H1 (cell line): ENCODE measurements around the gene PPP2R2C. TPM values are rescaled to one million over a fixed set of nuclear protein-coding genes. Genes with fewer than 3 reads are reported as not detected.

ENCODE experiments used
- CTCF ChIA-PET: fragments of 300-600 bp; sonication (Branson Sonifier 250); formaldehyde crosslinking; loops from one replicate; lab custom pipeline; 2021; ENCODE audit not compliant: partially characterized antibody; lab: Charles Lee
- POLR2A ChIA-PET: fragments of 300-600 bp; sonication (Branson Sonifier 250); formaldehyde crosslinking; loops from one replicate; lab custom pipeline; 2021; ENCODE audit warnings: inconsistent platforms; ENCODE audit not compliant: partially characterized antibody; lab: Charles Lee
- DNase-seq, 2 experiments: peaks; one replicate each; pipeline versions ENCODE4 v3.0.0 to v3.0.0-alpha.2; 2010 to 2022; ENCODE audit warnings: low spot score in 2 of 2, low read depth in 1 of 2, mixed read lengths in 1 of 2
- FAIRE-seq: peaks from 2 replicates; lab custom pipeline; 2011; peaks lifted over from hg19 to GRCh38; lab: Jason Lieb, UNC
- H2AFZ ChIP-seq: 2 replicates; pipeline ENCODE4 v1.8.1; 2012; ENCODE audit warnings: low read length, inconsistent platforms
- H2AK5ac ChIP-seq: 2 replicates; pipeline ENCODE4 v1.6.1; 2013; ENCODE audit warnings: low read depth, low read length
- H2BK120ac ChIP-seq: replicated peaks from 2 replicates; pipeline ENCODE3; 2013; ENCODE audit warnings: low read depth, low read length, inconsistent platforms
- H2BK12ac ChIP-seq: 2 replicates; pipeline ENCODE4 v1.6.1; 2013; ENCODE audit warnings: low read depth, low read length
- H2BK15ac ChIP-seq: 2 replicates; pipeline ENCODE4 v1.6.1; 2013; ENCODE audit warnings: low read length
- H2BK20ac ChIP-seq: 2 replicates; pipeline ENCODE4 v1.6.1; 2013; ENCODE audit warnings: low read length
- H2BK5ac ChIP-seq: 2 replicates; pipeline ENCODE4 v1.6.1; 2013; ENCODE audit warnings: low read depth, low read length
- H3K14ac ChIP-seq: 2 replicates; pipeline ENCODE4 v1.6.1; 2013; ENCODE audit warnings: inconsistent platforms; ENCODE audit not compliant: insufficient read length
- H3K18ac ChIP-seq: 2 replicates; pipeline ENCODE4 v1.6.1; 2013; ENCODE audit warnings: low read length; ENCODE audit errors: extremely low read depth
- H3K23ac ChIP-seq: 2 replicates; pipeline ENCODE4 v1.6.1; 2013; ENCODE audit warnings: inconsistent platforms; ENCODE audit not compliant: insufficient read length
- H3K23me2 ChIP-seq: 2 replicates; pipeline ENCODE4 v1.6.1; 2013; ENCODE audit warnings: low read depth, low read length
- H3K27ac ChIP-seq: 2 replicates; pipeline ENCODE4 v1.6.1; 2011; ENCODE audit warnings: low read depth, low read length, inconsistent platforms
- H3K27me3 ChIP-seq, 4 experiments: replicated peaks in 1 of 4; 1 replicate in 1 of 4; 2 replicates in 3 of 4; pipeline versions ENCODE4 v1.6.1 to v1.8.1; 2011 to 2013; ENCODE audit warnings: low read length in 3 of 4, mild to moderate bottlenecking in 3 of 4, inconsistent platforms in 2 of 4, mixed read lengths in 2 of 4, moderate library complexity in 1 of 4; ENCODE audit not compliant: control insufficient read depth in 3 of 4, insufficient read depth in 3 of 4; ENCODE audit errors: extremely low read depth in 1 of 4
- H3K36me3 ChIP-seq, 4 experiments: 2 replicates each; pipeline versions ENCODE4 v1.6.1 to v1.8.1; 2011 to 2013; ENCODE audit warnings: mild to moderate bottlenecking in 4 of 4, low read length in 3 of 4, moderate library complexity in 2 of 4, control low read depth in 1 of 4, inconsistent platforms in 1 of 4; ENCODE audit not compliant: insufficient read depth in 4 of 4, control insufficient read depth in 2 of 4
- H3K4ac ChIP-seq: replicated peaks from 2 replicates; pipeline ENCODE3; 2013; ENCODE audit warnings: low read length, low read depth, mixed read lengths, inconsistent platforms; ENCODE audit not compliant: insufficient read length
- H3K4me1 ChIP-seq, 4 experiments: replicated peaks in 1 of 4; 1 replicate in 1 of 4; 2 replicates in 3 of 4; pipeline versions ENCODE4 v1.6.1 to v1.8.1; 2011 to 2013; ENCODE audit warnings: low read length in 3 of 4, inconsistent platforms in 2 of 4, mixed read lengths in 1 of 4; ENCODE audit not compliant: insufficient read depth in 4 of 4, control insufficient read depth in 3 of 4
- H3K4me2 ChIP-seq, 2 experiments: 2 replicates each; pipeline versions ENCODE4 v1.6.1 to v1.8.1; 2011 to 2013; ENCODE audit warnings: low read depth in 2 of 2, low read length in 2 of 2, control low read depth in 1 of 2, inconsistent platforms in 1 of 2, mild to moderate bottlenecking in 1 of 2; ENCODE audit not compliant: insufficient read depth in 1 of 2
- H3K4me3 ChIP-seq, 4 experiments: fragments of 200-600, 300-600 bp in 1 of 4; sonication (generic), shearing (Covaris generic), sonication (Bioruptor Twin) in 1 of 4; 2 replicates each; pipeline versions ENCODE4 v1.5.1 to v1.8.1; 2011 to 2016; ENCODE audit warnings: low read length in 4 of 4, low read depth in 3 of 4, control low read depth in 2 of 4, inconsistent platforms in 2 of 4, mild to moderate bottlenecking in 2 of 4, mixed read lengths in 1 of 4, moderate library complexity in 1 of 4; ENCODE audit not compliant: insufficient read depth in 2 of 4; ENCODE audit errors: extremely low read depth in 1 of 4
- H3K56ac ChIP-seq: replicated peaks from 2 replicates; pipeline ENCODE3; 2013; ENCODE audit warnings: low read depth, mild to moderate bottlenecking, mixed read lengths, low read length, inconsistent platforms; ENCODE audit not compliant: insufficient read length
- H3K79me1 ChIP-seq: 2 replicates; pipeline ENCODE4 v1.6.1; 2013; ENCODE audit warnings: low read depth, low read length, control low read depth
- H3K79me2 ChIP-seq, 2 experiments: 2 replicates each; pipeline versions ENCODE4 v1.6.1 to v1.8.1; 2012 to 2013; ENCODE audit warnings: low read length in 2 of 2, mild to moderate bottlenecking in 2 of 2, inconsistent platforms in 1 of 2; ENCODE audit not compliant: insufficient read depth in 2 of 2, control insufficient read depth in 1 of 2
- H3K9ac ChIP-seq, 4 experiments: replicated peaks in 1 of 4; 1 replicate in 1 of 4; 2 replicates in 3 of 4; pipeline versions ENCODE4 v1.6.1 to v1.8.1; 2011 to 2013; ENCODE audit warnings: low read depth in 3 of 4, low read length in 3 of 4, control low read depth in 2 of 4, mild to moderate bottlenecking in 2 of 4, moderate library complexity in 2 of 4, inconsistent platforms in 1 of 4; ENCODE audit errors: extremely low read depth in 1 of 4
- H3K9me3 ChIP-seq, 2 experiments: 2 replicates each; pipeline versions ENCODE4 v1.6.1 to v1.8.1; 2012 to 2013; ENCODE audit warnings: mild to moderate bottlenecking in 2 of 2, moderate library complexity in 2 of 2, control low read depth in 1 of 2, inconsistent platforms in 1 of 2, low read depth in 1 of 2, low read length in 1 of 2, mixed read lengths in 1 of 2; ENCODE audit not compliant: insufficient read depth in 2 of 2
- H4K20me1 ChIP-seq, 2 experiments: replicated peaks in 1 of 2; 2 replicates each; pipeline versions ENCODE3 to v1.8.1; 2011 to 2013; ENCODE audit warnings: inconsistent platforms in 2 of 2, low read length in 2 of 2, mild to moderate bottlenecking in 1 of 2; ENCODE audit not compliant: insufficient read depth in 2 of 2, control insufficient read depth in 1 of 2
- H4K5ac ChIP-seq: 2 replicates; pipeline ENCODE4 v1.6.1; 2013; ENCODE audit warnings: low read length, low read depth, mixed read lengths, inconsistent platforms; ENCODE audit not compliant: insufficient read length
- H4K8ac ChIP-seq: 2 replicates; pipeline ENCODE4 v1.8.0; 2013; ENCODE audit warnings: mild to moderate bottlenecking, moderate library complexity, low read length, inconsistent platforms; ENCODE audit not compliant: insufficient read depth; ENCODE audit errors: extremely low read depth
- H4K91ac ChIP-seq: replicated peaks from 2 replicates; pipeline ENCODE3; 2013; ENCODE audit warnings: low read length, mixed read lengths, inconsistent platforms; ENCODE audit not compliant: insufficient read length
- BCL11A ChIP-seq, 2 experiments: IDR thresholded peaks; one replicate each; pipeline ENCODE4 v1.6.1; 2011; ENCODE audit warnings: low read depth in 2 of 2, low read length in 2 of 2, mild to moderate bottlenecking in 2 of 2
- CTCF ChIP-seq, 3 experiments: IDR thresholded peaks; 1 replicate in 2 of 3; 2 replicates in 1 of 3; pipeline versions ENCODE4 v1.5.1 to v1.6.1; 2011; ENCODE audit warnings: low read length in 3 of 3, mild to moderate bottlenecking in 3 of 3, inconsistent platforms in 2 of 3, low read depth in 1 of 3, moderate library complexity in 1 of 3; ENCODE audit not compliant: insufficient read depth in 1 of 3; ENCODE audit errors: control extremely low read depth in 1 of 3
- EZH2 ChIP-seq: fragments of 200-600 bp; sonication (generic); IDR thresholded peaks from 2 replicates; pipeline ENCODE4 v1.7.1; 2012; ENCODE audit warnings: low read depth, mild to moderate bottlenecking, moderate library complexity, low read length, inconsistent platforms; ENCODE audit not compliant: severe bottlenecking
- FOSL1 ChIP-seq: IDR thresholded peaks from 2 replicates; pipeline ENCODE4 v1.6.1; 2011; ENCODE audit warnings: mild to moderate bottlenecking, low read depth, low read length, moderate library complexity; ENCODE audit not compliant: insufficient read depth
- RAD21 ChIP-seq, 2 experiments: IDR thresholded peaks in 1 of 2; conservative IDR thresholded peaks in 1 of 2; 2 replicates each; pipeline ENCODE4 v1.6.1; 2011; ENCODE audit warnings: low read depth in 2 of 2, low read length in 2 of 2, improper control_type of control experiment in 1 of 2, inconsistent platforms in 1 of 2, mild to moderate bottlenecking in 1 of 2, moderate library complexity in 1 of 2
- RXRA ChIP-seq: IDR thresholded peaks from 2 replicates; pipeline ENCODE4 v1.6.1; 2011; ENCODE audit warnings: low read depth, mild to moderate bottlenecking, low read length, moderate library complexity; ENCODE audit not compliant: insufficient read depth
- WGBS, 2 experiments: shearing (Covaris generic) in 1 of 2; methylation state at CpG; one replicate each; pipeline versions ENCODE4 v1.1.6 to v1.1.7; 2013 to 2015; ENCODE audit warnings: low lambda C conversion rate in 2 of 2, mixed read lengths in 2 of 2, inconsistent platforms in 1 of 2, low coverage in 1 of 2, missing lambda C conversion rate in 1 of 2; ENCODE audit not compliant: insufficient replicate concordance in 2 of 2, insufficient coverage in 1 of 2, insufficient read length in 1 of 2; ENCODE audit errors: extremely low coverage in 1 of 2, missing lambda C conversion rate in 1 of 2; 5-methylcytosine and 5-hydroxymethylcytosine counted together
- polyA plus RNA-seq, 7 experiments: library from polyadenylated mRNA; depleted of rRNA in 3 of 7; stranded (reverse) in 5 of 7; unstranded in 2 of 7; fragments of >200 nt in 5 of 7; fragments of 200-250 nt in 2 of 7; gene quantifications; 1 replicate in 5 of 7; 2 replicates in 1 of 7; 4 replicates in 1 of 7; pipeline versions ENCODE4 v1.2.1 to v1.2.3, GENCODE V29; 2011 to 2013; ENCODE audit warnings: missing spikeins in 2 of 7, mixed read lengths in 2 of 7
- total RNA-seq: library from RNA; stranded (reverse); fragmentation: NEBNext Ultra II Directional; extraction: Animal tissue kit (Norgen Biotek cat#: 25700); gene quantifications from 2 replicates; pipeline ENCODE4 v1.2.1, GENCODE V29; 2021

The PPP2R2C gene
- total and polyA plus RNA-seq, 2 of the 8 experiments (the other 6 are each of a cell fraction or from before 2014, with no cell fraction given) = 6.4 TPM

- no peak overlapping the region for H4K91ac ChIP-seq
- 0 out of 2 replicates have a peak, but pooled peaks cover 3% of the 10 kb centered on the region for H3K79me1 ChIP-seq
- no peak overlapping the region for H3K23ac ChIP-seq
- no peak overlapping the region for H2BK15ac ChIP-seq
- FAIRE-seq (no peak), DNase-seq (no peak)
- no peaks in the 10 kb centered on the region for H3K79me2 ChIP-seq
- H3K9ac ChIP-seq = no peak overlapping the region
- no peak overlapping the region for H4K5ac ChIP-seq
- H3K56ac ChIP-seq = no peak overlapping the region
- no peak overlapping the region for H4K8ac ChIP-seq
- no peak overlapping the region for H3K4me2 ChIP-seq
- no peak overlapping the region for H2BK5ac ChIP-seq
- no peaks in the 10 kb centered on the region for H3K27me3 ChIP-seq
- H2BK120ac ChIP-seq = no peak overlapping the region
- no peak overlapping the region for H3K27ac ChIP-seq
- 80% methylated on average over 23 of the region's 25 CpGs; no CpG with 5 or more reads in 1 of the 2 experiments for WGBS, 2 experiments
- H3K4ac ChIP-seq = no peak overlapping the region
- no peaks in the 10 kb centered on the region for H3K4me1 ChIP-seq
- H3K9me3 ChIP-seq = no peaks in the 10 kb centered on the region
- peaks cover 0 to 5% of the 10 kb centered on the region in 2 experiments for H4K20me1 ChIP-seq
- H2BK12ac ChIP-seq = no peak overlapping the region
- POLR2A ChIA-PET = interaction anchor here (1.1 to 1.5 kb wide), 2 partner anchors 10 to 14 kb away, joined by 3 to 5 read pairs; no protein-coding TSS in a partner anchor
- CTCF ChIA-PET = interaction anchor here (0.9 to 2.6 kb wide), 9 partner anchors 9 to 41 kb away, joined by 3 to 15 read pairs (median 3); no protein-coding TSS in a partner anchor
- no peak overlapping the region for H3K18ac ChIP-seq
- no peak overlapping the region for H2AK5ac ChIP-seq
- H2AFZ ChIP-seq = no peak overlapping the region
- H2BK20ac ChIP-seq = no peak overlapping the region
- H3K14ac ChIP-seq = no peak overlapping the region
- H3K36me3 ChIP-seq = peaks cover 0 to 10% (median 7%) of the 10 kb centered on the region in 4 experiments; a peak in 4 of 8 replicates
- H3K4me3 ChIP-seq = no peak overlapping the region
- H3K23me2 ChIP-seq = no peaks in the 10 kb centered on the region
- no peak for TF ChIP-seq EZH2
- no peak for TF ChIP-seq RAD21 (IDR thresholded peaks at IDR 0.05 in 1 of 2, conservative IDR thresholded peaks at IDR 0.05 in 1 of 2; ENCODE audit: low read depth in 2 of 2, low read length in 2 of 2)
- TF ChIP-seq CTCF (IDR thresholded peaks at IDR 0.05; ENCODE audit: control extremely low read depth in 1 of 3, insufficient read depth in 1 of 3, low read depth in 1 of 3, low read length in 3 of 3) = peak in 1 of 3 experiments; percentile 15; a peak in 1 of 4 replicates
- no peak for TF ChIP-seq BCL11A (IDR thresholded peaks at IDR 0.05; ENCODE audit: low read depth in 2 of 2, low read length in 2 of 2)
- no peak for TF ChIP-seq FOSL1
- no peak for TF ChIP-seq RXRA
Observed at GRCh38 chr4:6290769-6291547, 181.5 kb downstream of the PPP2R2C start.
